ENCODE results near the gene SRC.

The SRC gene

DNA sequence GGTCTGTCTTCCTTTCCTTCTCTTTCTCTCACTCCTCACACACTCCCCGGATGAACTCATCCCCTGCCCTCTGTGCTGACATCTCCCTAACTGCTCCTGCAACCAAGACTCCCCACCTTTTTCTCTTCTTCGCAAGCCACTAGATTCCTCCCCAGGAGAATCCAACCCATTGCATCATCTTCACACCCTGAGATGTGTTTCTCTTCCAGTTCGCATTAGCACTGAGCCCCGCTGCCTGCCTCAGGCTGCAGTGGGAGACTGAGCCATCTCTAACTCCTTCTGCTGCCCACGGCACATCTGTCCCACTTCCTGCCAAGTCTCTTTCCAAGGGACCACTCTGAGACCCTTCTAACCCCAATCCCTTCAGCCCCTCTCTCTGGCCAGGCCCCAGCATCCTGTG is 107.9 kb downstream of the SRC start:
- no peak for DNase-seq (ENCODE audit: low spot score)

DNA sequence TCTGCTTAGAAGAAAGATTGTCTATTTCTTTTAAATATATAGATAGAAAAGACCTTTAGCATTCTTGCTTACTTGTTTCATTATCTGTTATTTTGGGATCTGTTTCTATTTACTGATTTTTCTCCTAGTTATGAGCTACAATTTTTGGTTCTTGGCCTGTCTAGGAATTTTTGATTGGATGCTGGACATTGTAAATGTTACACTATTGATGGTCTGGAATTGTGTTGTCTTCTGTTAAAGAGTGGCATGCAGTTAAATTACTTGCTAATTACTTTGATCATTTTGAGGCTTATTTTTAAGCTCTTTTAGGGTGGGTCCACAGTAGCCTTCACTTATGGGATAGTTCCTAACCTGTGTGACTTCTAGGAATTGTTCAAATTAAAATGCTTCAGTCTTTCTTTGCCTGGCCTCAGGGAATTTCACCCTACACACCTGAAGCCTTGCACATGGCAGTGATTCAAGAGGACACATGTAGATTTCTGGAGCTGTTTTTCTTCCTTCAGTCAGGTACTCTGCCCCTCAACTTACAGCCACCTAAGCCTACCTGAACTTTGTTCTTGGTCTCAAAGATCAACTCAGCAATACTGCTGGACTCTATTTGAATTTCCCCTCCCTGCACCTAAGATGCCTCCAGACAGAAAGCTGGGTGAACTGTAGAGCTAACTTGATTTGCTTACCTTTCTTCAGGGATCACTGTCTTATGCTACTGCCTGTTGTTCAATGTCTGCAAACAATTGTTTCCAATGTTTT is 108.9 kb downstream of the SRC start:
- no peak for DNase-seq (ENCODE audit: low spot score)

Measured in AG08396 (cell line).